Fibroblast of skin of back (primary cell): Measurements from ENCODE around the gene RPGRIP1L.

Experiments used
- DNase-seq: peaks from one replicate; pipeline ENCODE4 v3.0.0-alpha.2; 2013

Gene RPGRIP1L

DNA sequence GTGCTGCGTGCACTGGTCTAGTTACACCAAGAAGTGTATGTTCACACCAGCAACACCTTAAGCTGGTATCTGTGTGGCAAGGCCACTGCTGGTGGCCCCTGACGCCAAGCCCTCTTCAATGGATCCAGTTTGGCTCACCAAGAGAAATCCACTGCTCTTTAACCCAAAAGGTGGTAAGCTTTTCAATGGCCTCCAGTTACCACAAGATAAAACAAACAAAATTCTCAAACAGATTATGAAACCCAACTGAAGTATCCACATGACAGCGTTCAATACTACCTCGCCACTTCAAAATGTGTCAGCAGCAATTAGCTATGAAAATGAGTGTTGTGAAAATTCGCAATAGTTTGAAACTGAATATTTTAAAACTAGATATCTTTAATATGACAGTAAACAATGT is 104.1 kb downstream of the RPGRIP1L start:
- DNase-seq, result no peak

DNA sequence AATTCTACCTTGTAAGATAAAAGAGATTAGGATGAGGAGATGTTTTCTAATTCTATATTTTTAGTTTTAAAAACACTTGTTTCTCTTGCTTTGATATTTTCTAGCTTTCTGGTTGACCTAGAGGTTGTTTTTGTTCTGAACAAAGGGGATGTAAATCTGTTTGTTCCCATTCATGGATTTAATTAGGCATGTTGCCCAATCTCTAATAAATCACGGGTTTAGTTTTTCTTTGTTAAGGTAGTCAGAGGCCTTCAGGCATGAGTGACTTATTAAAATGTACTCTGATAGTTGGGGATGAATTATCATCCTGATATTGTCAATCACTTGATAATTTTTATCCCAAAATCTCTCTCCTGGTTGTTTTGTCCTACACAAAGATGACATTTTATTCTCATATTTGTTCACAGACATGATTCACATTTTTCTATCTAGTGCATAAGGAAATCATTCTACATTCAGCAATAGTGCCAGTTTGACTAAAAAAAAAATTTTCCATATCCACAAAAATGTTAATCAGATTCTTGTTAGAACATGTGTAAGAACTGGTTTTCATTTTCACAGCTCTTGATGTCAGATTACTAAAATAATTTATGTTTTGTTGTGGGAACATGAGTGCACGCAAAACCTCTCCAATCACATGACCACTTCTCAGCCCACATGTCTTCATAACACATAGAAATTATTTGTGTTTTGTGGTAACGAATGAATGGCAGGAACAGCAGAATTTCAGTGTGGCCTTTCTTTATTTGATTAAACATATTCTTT is 105.0 kb downstream of the RPGRIP1L start:
- no peak for DNase-seq

DNA sequence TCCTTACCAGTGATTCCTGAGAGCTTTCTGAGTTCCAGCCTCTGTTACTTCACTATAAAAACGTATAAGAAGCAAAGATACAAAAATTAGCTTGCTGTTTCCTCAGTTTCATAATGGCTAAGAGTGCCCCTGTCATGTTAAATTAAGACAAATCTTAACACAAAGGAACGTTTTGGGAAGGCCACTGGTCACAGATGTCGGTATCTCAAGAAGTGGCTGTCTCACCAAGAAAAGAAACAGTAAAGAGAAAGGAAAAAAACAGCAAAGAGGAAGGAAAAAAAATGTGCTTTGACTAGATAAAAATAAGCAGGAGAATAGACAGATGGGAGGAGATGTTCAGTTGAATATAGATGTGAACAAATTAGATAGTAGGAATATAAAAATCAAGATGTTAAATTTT is 105.9 kb downstream of the RPGRIP1L start:
- DNase-seq, result no peak

DNA sequence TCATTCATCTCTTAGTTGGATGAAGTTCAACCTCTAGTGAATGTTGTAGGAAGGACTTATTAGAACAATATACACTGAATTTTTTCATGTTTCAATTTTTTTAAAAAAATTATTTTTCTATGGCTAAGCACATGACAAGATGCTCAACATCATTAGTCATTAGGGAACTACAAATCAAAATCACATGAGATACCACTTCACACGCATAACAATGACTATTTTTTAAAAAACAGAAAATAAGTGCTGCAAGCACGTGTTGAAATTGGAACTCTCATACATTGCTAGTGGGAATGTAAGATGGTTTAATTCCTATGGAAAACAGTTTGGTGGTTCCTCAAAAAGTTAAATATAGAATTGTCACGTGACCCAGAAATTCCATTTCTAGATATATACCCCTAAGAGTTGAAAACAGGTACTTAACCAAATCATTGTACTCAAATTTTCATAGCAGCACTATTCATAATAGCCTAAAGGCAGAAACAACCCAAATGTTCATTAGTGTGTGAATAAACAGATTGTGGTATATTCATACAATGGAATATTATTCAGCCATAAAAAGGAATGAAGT is 115.5 kb downstream of the RPGRIP1L start:
- DNase-seq, result no peak

DNA sequence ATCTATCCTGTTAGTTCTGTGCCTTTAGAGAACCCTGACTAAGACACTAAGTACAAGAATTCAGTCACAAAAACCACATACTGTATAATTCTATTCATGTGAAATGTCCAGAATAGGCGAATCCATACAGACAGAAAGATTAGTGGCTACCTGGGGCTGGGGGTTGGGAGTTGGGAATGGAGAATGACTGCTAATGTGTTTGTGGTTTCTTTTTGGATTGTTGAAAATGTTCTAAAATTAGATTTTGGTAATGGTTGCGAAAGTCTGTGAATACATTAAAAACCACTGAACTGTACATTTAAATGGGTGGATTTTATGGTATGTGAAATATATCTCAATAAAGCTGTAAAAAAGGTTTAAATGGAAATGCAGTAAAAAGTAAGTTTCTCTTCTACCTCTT is 120.3 kb downstream of the RPGRIP1L start:
- no peak for DNase-seq

DNA sequence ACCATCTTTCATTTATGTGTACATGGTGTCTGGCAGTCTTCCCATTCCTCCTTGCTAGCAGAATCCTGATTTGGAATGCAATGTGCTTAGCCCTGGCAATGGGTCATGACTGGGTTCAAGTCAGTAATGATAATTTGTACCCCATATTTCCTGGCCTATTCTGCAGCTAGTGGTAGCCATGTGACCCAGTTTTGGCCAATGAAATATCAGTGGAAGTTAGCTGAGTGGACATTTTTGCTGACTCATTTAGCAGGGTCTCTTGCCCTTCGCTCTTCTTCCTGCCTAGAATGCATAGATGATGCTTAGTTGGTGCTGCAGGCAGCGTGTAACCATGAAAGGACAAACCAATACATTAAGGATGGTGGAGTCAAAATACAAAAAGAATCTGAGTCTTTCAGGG is 121.9 kb downstream of the RPGRIP1L start:
- no peak for DNase-seq

DNA sequence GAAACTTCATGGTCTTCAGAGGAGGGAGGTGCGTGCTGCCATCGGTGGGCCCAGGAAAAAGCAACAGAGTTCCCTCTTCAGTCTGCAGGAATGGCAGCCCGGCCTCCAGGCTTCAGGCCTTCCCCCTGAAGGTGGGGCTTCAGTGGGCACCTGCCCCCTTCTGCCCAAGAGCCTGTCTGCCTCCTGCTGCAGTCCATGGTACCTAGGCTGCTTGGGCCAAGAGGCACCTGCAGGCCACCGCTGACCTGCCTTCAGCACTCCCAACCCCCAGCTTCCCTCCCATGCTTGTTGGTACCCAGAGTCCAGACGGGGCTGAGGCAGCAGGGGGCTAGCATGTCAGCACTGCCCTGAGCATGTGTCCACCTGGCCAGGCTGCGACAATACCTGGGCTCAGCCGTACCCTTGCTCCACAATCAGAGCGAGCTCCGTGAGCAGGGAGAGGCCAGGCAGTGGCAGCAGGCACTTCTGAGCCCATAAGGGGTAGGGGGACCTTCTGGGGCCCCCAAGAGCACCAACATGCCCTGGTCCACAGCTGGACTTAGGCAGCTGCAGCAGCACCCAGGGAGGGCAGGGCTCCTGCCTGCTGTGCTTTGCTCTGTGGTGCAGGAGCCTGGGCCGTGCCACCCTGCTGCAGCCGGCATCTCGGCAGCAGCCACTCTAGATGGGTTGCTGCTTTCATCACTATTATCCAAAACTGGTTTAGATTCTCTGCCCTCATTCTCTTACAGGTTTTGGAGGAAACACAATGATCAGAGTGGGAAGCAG is 123.4 kb downstream of the RPGRIP1L start:
- no peak for DNase-seq

DNA sequence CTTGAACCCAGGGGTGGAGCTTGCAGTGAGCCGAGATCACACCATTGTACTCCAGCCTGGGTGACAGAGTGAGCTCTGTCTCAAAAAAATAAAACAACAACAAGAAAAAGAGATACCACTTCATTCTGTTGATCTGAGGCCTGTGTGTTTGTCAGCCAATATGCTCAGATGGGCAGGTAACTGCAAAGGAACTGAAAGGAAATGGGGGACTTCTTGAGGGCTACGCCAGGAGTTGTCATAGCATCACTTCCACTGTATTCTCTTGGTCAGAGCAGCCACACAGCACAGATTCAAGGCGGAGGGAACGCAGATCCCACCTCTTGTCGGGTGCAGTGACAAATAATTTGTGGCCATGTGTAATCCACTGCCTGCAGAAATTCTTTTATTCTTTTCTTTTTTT is 126.8 kb downstream of the RPGRIP1L start:
- no peak for DNase-seq

DNA sequence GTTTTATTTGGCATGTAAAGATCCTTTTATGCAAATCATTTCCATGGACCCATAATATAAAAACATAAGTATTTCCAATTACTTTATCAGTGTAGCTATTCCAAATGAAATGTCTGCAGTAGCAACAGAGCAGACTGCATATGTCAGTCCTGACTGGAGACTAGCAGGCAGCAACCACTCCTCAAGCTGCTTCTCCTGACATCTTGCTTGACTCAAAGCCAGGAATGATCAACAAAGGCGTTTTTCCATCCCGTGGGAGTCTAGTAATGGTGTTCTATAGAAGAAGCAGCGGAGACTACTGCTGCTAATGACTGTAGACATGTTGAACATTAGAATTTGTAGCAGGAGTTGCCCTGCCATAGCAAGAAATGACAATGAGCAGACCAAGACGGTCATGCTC is 127.4 kb downstream of the RPGRIP1L start:
- no peak for DNase-seq

DNA sequence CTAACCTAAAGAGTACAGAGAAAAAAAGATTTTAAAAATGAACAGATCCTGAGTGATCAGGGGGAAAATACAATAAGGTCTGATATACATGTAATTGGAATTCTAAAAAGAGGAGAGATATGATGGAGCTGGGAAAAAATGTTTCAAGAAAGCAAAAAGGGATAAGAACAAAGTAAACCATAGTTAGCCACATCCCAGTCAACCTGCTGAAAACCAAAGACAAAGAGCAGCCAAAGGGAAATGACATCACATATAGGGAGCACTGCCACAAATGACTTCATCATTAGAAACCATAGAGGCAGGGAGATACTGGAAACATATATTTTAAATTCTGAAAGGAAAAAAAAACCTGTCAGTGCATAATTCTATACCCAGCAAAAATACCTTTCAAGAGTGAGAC is 131.9 kb downstream of the RPGRIP1L start:
- no peak for DNase-seq

DNA sequence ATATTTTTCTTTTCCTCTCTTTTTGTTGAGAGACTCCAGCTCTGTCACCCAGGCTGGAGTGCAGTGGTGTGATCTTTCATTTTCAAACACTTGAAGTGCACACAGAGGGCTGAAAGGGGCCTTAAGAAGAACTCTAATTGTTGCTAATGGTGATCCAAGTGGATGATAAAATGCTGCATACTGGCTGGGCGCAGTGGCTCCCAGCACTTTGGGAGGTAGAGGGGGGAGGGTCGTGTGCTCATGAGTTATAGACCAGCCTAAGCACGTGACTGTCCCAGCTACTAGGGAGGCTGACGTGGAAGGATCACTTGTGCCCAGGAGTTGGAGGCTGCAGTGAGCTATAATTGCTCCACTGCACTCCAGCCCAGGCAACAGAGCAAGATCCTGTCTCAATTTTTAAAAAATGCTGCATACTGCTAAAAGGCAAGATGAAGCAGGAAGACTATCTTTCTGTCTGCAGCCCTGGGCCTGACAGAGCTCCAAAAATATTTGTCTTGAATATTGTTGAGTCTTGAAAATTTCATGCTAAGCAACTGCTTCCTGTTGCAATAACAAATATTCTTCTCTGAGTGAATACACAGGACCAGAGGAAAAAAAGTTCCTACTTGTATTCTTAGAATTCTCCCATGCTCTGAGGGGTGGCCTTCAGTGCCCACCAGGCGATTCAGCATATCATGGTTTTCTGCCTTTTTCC is 137.0 kb downstream of the RPGRIP1L start:
- no peak for DNase-seq

DNA sequence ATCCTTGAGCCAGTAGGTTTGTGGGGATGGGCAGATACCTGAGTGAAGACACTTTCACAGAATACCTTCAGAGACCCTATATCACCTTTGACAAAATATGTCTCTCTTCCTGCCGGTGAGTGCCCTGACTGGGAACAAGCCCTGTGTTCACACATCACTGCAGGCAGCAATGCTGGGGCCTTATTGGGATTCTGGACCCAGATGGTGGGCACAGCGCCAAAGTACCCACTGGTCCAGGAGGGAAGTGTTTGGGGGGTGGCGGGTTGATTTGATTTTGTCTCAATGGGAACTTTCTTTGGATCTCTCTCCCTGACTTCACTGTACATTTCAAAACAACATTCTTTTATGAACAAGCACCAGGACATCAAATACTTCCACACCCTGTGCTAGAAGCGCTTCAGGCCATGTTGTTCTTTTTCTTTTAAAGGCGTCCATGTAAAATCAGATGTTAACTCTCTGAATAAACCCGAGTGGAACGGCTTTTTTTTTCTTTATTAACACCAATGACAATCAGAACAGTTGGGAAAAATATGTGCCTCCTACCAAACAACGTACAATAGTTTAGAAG is 138.3 kb downstream of the RPGRIP1L start:
- no peak for DNase-seq

DNA sequence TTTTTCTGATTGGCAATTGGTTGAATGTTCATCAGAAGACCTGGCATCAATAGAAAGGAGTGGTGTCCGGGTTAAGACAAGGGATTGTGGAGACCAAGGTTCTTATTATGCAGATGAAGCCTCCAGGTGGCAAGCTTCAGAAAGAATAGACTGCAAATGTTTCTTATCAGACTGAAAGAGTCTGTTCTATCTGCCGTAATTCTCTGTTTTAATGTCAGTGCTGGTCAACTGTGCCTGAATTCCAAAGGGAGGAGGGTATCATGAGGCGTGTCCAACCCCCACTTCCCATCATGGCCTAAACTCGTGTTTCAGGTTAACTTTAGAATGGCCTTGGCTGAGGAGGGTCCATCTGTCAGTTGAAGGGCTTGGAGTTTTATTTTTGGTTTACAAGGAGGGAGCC is 140.2 kb downstream of the RPGRIP1L start:
- no peak for DNase-seq

DNA sequence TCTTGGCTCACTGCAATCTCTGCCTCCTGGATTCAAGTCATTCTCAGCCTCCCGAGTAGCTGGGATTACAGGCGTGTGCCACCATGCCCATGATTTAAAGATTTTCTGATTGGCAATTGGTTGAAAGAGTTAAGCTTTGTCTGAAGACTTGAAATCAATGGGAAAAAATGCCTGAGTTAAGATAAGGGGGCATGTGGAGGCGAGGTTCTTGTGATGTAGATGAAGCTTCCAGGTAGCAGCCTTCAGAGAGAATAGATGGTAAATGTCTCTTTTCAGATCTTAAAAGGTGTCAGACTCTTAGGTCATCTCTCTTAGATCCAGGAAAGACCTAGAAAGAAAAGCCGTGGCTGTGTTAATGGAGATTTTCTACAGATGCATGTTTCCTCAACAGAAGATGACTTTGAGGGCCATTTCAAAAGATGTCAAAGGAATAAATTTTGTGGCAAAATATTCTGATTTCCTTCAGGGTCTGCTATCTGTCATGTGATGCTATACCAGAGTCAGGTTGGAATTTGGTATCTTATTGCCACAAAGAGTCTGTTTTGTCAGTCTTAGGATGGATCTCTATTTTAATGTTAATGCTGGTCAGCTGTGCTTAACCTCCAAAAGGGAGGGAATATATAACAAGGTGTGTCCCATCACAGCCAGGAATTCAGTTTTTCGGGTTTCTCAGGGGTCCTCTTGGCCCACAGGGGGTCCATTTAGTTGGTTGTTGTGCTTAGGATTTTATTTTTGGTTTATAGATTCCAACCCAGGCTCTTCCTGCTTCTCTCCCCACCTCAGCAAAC is 142.4 kb downstream of the RPGRIP1L start:
- no peak for DNase-seq

DNA sequence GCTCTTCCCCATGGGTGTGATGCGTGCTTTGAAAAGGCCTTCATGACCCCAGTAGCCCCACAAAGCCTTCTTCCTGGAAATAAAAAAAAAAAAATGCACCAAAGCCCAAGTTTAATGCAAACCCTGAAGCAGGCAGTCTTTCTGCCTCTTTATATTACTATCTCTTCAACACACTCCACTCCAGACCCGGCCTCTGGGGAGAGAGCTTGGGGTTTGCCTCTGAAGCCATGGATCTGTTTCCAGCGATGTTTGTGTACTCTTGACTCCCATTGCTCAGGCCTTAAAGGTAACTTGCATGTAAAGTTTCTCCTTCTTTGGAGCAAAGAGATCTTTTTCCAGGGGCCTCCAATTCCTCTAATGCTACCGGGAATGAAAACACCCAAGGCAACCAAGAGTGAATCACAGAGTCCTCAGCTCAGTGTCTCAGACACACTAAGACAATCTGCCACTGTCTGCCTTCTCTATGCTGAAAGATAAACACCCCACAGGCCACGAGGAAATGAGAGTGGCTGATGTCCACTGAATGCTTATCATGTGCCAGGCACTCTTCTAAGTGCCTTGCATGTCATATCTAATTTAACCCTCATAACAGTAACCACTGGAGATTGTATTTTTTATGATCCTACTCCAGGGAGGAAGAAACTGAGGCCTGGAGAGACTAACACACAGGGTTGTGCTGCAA is 144.2 kb downstream of the RPGRIP1L start:
- DNase-seq, result no peak

DNA sequence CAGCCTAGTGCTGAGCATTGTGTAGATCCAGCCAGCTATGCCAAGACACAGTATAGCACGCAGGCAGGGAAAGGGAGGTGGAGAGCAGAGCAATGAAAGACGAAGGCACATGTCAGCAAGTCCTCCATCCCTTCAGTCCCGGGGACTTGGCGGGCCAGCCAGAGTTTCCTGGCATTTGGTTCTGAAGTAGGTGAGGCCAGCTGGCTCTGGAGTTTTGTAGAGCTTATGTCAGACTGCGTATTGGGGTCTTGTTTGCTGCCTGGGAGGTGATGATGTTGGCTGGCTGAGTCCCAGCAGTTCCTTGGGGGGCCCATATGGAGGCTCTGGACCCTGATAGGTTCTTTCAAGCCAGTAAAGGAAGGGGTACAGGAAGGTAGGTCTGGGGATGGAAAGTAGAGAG is 144.9 kb downstream of the RPGRIP1L start:
- DNase-seq, result no peak

DNA sequence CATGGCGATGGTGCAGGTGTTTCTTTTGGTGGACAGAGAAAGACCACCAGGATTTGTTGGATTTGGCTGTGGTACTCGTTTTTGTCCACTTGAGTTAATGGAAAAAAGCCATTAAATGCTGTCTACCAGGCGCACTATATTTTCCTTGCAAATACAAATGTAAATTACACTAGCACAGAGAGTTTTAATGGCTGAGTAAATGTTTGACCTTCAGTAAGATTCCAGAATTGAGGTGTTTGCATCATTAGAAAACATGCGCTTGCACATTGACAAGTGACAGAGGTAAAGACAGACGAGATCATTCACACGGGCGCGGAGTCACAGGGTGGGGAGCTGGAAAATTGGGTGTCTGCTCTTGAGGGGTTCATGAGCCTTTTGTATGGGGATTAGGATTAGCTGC is 147.1 kb downstream of the RPGRIP1L start:
- DNase-seq, result no peak

DNA sequence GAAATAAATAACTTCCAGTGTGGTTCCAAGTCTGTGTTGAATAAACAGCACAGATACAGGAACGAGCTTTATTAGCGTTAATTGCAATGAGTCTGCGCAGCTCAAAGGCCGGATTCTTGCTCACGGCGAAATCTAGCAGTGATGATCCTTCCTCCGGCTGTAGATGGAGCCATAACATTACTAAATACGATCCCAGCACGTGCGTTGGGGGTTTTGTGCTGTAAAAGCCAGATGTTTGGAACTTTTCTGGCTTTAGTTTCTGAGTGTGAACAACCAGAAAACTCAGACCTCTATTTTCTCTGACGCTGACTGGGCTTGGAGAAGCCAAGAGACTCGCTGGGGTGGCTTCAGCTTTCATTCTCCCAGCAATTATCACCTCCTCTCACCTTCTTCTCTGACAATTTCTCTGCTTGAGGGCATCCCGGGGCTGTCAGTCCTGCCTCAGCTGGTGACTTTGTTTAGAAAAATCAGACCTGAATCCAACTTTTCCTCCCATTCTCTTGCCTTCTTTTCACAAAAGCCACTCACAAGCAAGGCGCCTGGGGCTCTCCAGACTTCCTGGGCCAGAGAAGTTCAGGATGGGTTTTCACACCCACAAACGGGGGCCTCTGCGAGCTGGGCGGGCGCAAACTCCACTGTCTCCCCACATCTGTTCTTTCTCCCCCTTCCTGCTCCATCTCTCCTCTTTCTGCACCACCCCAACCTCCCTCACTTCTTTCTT is 153.5 kb downstream of the RPGRIP1L start:
- peak; percentile 80 for DNase-seq
